ENCODE measurements around the gene ASGR1.

ASGR1 gene

DNA sequence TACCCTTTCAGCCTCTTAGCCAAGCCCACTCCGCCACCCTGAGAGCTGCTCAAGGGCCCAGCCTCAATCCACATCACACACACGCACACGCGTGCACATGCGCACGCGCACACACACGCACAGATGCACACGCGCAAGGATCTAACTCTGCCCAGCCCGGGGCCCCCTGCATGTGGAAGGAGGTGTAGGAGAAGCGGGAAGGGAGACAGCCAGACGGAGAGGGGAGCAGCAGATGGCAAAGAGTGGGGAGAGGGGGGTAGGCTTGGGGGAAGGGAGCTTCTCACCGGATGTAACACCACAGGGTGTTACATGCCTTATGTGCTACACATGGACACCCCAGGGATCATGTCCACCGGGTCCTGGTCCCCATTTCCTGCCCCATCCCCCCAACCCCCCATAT is 25.2 kb upstream of the ASGR1 start:
- Histone ChIP-seq H3K4me3 (ENCODE audit: low read length in 2 of 2) (peak overlapping the region; percentile 68 to 82), H3K9me3 (ENCODE audit: control insufficient read depth in 2 of 2, low read length in 2 of 2) (no peaks in the 10 kb centered on the region), H3K9ac (ENCODE audit: low read length in 2 of 2) (peak overlapping the region in 1 of 2 donors; percentile 61)

DNA sequence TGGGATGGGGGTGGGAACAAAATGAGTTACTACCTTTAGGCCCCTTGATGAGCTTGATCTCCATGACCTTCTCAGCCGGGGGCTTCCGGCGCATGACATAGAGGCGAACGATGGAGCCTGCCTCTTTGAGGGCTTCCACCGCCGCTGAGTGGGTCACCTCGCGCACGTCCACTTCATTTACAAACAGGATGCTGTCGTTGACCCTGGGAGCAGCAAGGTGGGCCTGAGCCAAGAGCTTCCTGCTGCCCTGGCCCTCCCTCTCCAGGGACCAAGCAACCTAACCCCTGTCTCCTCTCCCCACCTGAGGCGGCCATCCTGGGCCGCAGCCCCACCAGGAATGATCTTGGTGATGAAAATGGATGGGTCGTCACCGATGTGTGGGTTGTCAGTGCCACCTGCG is 24.2 kb upstream of the ASGR1 start:
- Histone ChIP-seq H3K36me3 (ENCODE audit: control insufficient read depth in 2 of 2, insufficient read depth in 2 of 2, low read length in 2 of 2) (peaks cover 9 to 17% of the 10 kb centered on the region in 2 donors), H3K4me1 (ENCODE audit: control insufficient read depth, insufficient read depth, low read length) (peaks cover 18% of the 10 kb centered on the region), H3K9me3 (ENCODE audit: control insufficient read depth in 2 of 2, low read length in 2 of 2) (no peaks in the 10 kb centered on the region), H3K9ac (ENCODE audit: low read length in 2 of 2) (no peak overlapping the region), H3K27me3 (ENCODE audit: control insufficient read depth in 1 of 2, insufficient read depth in 2 of 2, low read length in 2 of 2) (no peaks in the 10 kb centered on the region), H3K4me3 (ENCODE audit: low read length in 2 of 2) (no peak overlapping the region), H3K27ac (ENCODE audit: low read length) (no peak overlapping the region)

More for the DNA sequence above, 25.2 kb upstream of the ASGR1 start:
- Histone ChIP-seq H3K27ac (ENCODE audit: low read length) (peak overlapping the region; percentile 69), H3K4me1 (ENCODE audit: control insufficient read depth, insufficient read depth, low read length) (peaks cover 18% of the 10 kb centered on the region), H3K36me3 (ENCODE audit: control insufficient read depth in 2 of 2, insufficient read depth in 2 of 2, low read length in 2 of 2) (peaks cover 9 to 17% of the 10 kb centered on the region in 2 donors), H3K27me3 (ENCODE audit: control insufficient read depth in 1 of 2, insufficient read depth in 2 of 2, low read length in 2 of 2) (no peaks in the 10 kb centered on the region)

DNA sequence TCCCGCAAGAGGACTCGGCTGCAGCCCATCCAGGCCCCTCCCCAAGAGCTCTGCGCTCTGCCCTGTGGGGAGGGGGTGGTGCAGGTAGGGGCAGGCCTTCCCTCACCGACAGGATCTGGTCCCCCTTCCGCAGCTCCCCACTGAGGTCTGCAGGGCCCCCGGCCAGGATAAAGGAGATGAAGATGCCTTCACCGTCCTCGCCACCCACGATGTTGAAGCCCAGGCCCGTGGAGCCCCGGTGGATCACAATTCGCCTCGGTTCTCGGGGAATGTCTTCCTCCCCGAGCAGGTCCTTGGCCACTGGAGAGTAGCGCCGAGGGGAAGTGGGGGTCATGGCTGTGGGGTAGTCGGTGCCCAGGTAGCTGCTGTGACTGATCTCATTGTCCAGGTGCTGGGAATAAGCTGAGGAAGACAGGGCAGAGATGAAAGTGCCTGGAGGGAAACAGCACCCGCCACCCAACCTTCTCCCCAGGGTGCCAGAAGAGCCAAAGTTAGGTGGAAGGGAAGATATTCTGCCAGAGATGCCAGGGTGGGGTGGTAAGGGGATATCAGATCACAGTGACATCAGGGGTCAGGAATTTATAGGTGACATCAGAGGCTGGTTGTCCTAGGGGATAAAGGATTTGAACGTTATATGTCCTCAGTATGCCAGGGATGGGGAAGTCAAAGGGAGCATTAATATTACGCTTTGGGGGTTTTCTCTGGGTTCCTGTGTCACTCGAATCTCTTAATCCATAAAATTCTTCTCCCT is 17.7 kb upstream of the ASGR1 start:
- Histone ChIP-seq H3K4me3 (ENCODE audit: low read length in 2 of 2) (no peak overlapping the region), H3K9ac (ENCODE audit: low read length in 2 of 2) (no peak overlapping the region), H3K4me1 (ENCODE audit: control insufficient read depth, insufficient read depth, low read length) (no peaks in the 10 kb centered on the region), H3K27ac (ENCODE audit: low read length) (no peak overlapping the region), H3K36me3 (ENCODE audit: control insufficient read depth in 2 of 2, insufficient read depth in 2 of 2, low read length in 2 of 2) (peaks cover 35 to 38% of the 10 kb centered on the region in 2 donors), H3K9me3 (ENCODE audit: control insufficient read depth in 2 of 2, low read length in 2 of 2) (no peaks in the 10 kb centered on the region), H3K27me3 (ENCODE audit: control insufficient read depth in 1 of 2, insufficient read depth in 2 of 2, low read length in 2 of 2) (no peaks in the 10 kb centered on the region)

DNA sequence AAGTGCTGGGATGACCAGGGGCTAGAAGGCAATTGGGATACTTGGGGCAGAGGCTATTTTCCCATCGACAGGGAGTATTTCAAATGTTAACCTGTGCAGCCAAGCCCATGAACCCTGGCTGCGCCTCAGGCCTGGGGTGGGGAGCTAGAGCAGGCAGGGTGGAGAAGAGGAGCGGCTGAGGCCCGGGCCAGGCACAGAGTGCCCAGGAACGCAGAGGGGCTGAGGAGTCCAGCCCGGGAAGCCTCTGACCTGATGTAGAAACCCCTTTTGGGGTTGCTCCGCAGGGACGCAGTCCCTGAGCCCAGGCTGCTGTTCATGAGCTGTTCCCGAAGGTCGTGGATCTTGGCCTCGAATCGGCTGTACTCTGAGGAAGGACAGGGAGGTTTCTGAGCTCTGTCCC is 16.8 kb upstream of the ASGR1 start:
- no peaks in the 10 kb centered on the region for H3K4me1 ChIP-seq (ENCODE audit: control insufficient read depth, insufficient read depth, low read length)
- no peak overlapping the region for H3K27ac ChIP-seq (ENCODE audit: low read length)
- H3K9me3 ChIP-seq (ENCODE audit: control insufficient read depth in 2 of 2, low read length in 2 of 2) = no peaks in the 10 kb centered on the region
- H3K9ac ChIP-seq (ENCODE audit: low read length in 2 of 2) = no peak overlapping the region
- H3K27me3 ChIP-seq (ENCODE audit: control insufficient read depth in 1 of 2, insufficient read depth in 2 of 2, low read length in 2 of 2) = no peaks in the 10 kb centered on the region
- peaks cover 35 to 38% of the 10 kb centered on the region in 2 donors for H3K36me3 ChIP-seq (ENCODE audit: control insufficient read depth in 2 of 2, insufficient read depth in 2 of 2, low read length in 2 of 2)
- no peak overlapping the region for H3K4me3 ChIP-seq (ENCODE audit: low read length in 2 of 2)

DNA sequence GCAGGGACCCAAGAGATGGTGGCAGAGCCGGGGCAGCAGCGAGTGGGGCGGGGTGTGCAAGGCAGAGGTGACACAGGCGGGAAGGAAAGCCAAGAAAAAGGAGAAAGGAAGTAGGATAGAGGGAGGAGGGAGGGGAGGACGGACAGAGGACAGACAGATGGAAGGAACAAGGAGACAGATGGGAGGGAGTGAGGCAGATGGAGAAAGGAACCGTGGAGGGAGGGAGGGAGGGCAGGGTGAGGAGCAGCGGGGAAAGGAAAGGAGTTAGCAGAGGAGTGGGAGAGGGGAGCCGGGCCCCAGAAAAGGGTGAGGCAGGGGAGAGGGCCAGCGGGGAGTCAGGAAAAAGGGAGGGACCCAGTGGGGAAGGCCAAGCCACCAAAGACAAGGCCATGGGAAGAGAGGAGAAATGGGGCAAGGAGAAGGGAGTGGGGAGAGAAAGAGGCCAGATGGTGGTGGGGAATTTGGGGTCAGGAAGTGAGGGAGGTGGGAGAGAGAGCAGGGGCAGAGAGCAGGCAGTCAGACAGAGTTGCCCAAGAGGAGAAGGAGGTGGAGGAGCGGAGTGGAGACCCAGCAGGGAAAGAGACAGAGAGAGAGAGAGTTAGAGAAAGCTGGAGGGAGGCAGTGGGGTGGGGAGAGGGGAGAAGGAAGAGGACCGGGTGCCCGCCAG is 13.2 kb upstream of the ASGR1 start:
- peaks cover 35% of the 10 kb centered on the region in 2 donors for H3K36me3 ChIP-seq (ENCODE audit: control insufficient read depth in 2 of 2, insufficient read depth in 2 of 2, low read length in 2 of 2)
- no peak overlapping the region for H3K27ac ChIP-seq (ENCODE audit: low read length)
- no peaks in the 10 kb centered on the region for H3K4me1 ChIP-seq (ENCODE audit: control insufficient read depth, insufficient read depth, low read length)
- no peak overlapping the region for H3K9ac ChIP-seq (ENCODE audit: low read length in 2 of 2)
- H3K27me3 ChIP-seq (ENCODE audit: control insufficient read depth in 1 of 2, insufficient read depth in 2 of 2, low read length in 2 of 2) = no peaks in the 10 kb centered on the region
- no peaks in the 10 kb centered on the region for H3K9me3 ChIP-seq (ENCODE audit: control insufficient read depth in 2 of 2, low read length in 2 of 2)
- H3K4me3 ChIP-seq (ENCODE audit: low read length in 2 of 2) = no peak overlapping the region

DNA sequence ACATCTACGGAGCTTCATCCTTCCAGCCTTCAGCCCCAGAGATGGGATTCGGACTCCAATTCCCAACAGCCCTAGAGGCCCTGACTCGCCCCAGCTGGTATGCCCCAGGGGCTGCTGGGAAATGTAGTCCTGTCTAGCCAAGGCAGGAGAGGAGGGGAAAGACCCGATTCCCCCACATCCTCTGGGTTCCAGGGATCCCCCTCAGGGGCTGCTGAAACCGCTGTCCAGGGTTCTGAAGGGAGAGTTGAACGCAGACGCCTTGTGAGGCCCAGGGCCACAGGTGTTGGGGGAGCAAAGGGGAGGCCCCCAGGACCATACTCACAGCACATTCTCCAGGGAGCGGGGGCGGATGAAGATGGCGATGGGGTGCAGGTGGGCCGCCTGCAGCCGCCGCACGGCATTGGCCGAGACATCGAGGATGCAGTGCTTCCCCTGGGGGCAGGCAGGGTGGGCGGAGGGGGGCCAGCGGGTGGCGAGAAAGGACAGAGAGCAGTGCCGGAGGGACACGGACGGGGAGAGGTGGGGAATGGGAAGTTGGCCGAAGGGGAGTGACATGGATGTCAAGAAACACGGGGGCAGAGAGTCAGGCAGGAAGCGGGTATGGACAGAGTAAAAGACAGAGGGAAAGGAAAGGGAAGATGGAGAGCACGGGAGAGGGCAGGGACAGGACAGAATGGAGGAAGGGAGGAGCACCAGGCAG is 12.6 kb upstream of the ASGR1 start:
- no peak overlapping the region for H3K4me3 ChIP-seq (ENCODE audit: low read length in 2 of 2)
- peaks cover 30% of the 10 kb centered on the region in 2 donors for H3K36me3 ChIP-seq (ENCODE audit: control insufficient read depth in 2 of 2, insufficient read depth in 2 of 2, low read length in 2 of 2)
- H3K4me1 ChIP-seq (ENCODE audit: control insufficient read depth, insufficient read depth, low read length) = no peaks in the 10 kb centered on the region
- no peak overlapping the region for H3K9ac ChIP-seq (ENCODE audit: low read length in 2 of 2)
- H3K9me3 ChIP-seq (ENCODE audit: control insufficient read depth in 2 of 2, low read length in 2 of 2) = no peaks in the 10 kb centered on the region
- H3K27ac ChIP-seq (ENCODE audit: low read length) = no peak overlapping the region
- H3K27me3 ChIP-seq (ENCODE audit: control insufficient read depth in 1 of 2, insufficient read depth in 2 of 2, low read length in 2 of 2) = no peaks in the 10 kb centered on the region

DNA sequence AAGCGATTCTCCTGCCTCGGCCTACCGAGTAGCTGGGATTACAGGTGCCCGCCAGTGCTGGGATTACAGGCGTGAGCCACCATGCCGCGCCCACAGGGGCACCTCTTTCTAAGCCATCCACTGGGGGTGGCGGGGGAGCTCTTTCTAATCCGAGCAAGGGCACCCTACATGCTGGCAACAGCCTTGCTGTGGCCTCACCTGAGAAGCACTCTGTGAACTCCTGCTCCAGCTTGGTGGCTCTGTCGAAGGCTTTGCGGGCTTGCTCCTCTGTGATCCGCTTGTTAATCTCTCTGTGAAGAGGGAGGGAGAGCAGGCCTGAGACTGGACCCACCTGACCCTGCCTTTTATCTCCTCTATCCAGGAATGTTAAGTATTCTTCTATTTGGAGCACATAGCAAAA is 11.9 kb upstream of the ASGR1 start:
- Histone ChIP-seq H3K36me3 (ENCODE audit: control insufficient read depth in 2 of 2, insufficient read depth in 2 of 2, low read length in 2 of 2) (peaks cover 23 to 24% of the 10 kb centered on the region in 2 donors), H3K9me3 (ENCODE audit: control insufficient read depth in 2 of 2, low read length in 2 of 2) (no peaks in the 10 kb centered on the region)

DNA sequence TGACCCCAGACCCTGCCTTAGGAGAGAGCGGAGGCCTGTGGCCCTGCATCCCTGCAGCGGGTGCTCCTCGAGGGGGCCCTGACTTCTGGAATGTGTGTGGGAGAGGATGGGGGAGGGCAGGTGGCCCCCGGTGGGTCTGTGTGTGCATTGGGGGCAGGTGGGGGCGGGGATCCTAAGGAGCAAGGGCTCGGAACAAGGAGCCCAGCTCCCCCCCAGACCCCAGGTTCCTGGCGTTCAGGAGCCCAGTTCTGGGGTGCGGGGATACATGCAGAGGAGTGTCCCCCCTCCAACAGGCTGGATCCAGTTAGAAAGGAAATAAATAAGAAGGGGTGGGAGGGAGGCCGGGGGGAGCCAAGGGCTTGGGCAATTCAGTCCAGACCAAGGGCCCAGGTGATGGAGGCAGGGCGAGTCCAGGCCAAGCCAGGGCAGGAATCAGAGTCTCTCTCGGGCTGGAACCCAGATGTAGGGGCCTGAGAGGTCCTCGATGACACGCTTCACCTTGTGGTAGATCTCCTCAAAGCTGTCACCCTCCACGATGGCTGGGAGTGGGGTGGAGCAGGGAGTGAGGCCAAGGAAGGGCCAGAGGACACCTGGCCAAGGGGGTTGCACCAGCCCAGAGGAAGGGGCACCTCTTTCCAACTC is 11.2 kb upstream of the ASGR1 start:
- Histone ChIP-seq H3K9ac (ENCODE audit: low read length in 2 of 2) (no peak overlapping the region), H3K4me1 (ENCODE audit: control insufficient read depth, insufficient read depth, low read length) (peaks cover 3% of the 10 kb centered on the region), H3K27ac (ENCODE audit: low read length) (no peak overlapping the region), H3K4me3 (ENCODE audit: low read length in 2 of 2) (no peak overlapping the region), H3K27me3 (ENCODE audit: control insufficient read depth in 1 of 2, insufficient read depth in 2 of 2, low read length in 2 of 2) (no peaks in the 10 kb centered on the region), H3K36me3 (ENCODE audit: control insufficient read depth in 2 of 2, insufficient read depth in 2 of 2, low read length in 2 of 2) (peaks cover 17 to 18% of the 10 kb centered on the region in 2 donors), H3K9me3 (ENCODE audit: control insufficient read depth in 2 of 2, low read length in 2 of 2) (no peaks in the 10 kb centered on the region)

More for the DNA sequence above, 11.9 kb upstream of the ASGR1 start:
- H3K4me3 ChIP-seq (ENCODE audit: low read length in 2 of 2) = no peak overlapping the region
- H3K27me3 ChIP-seq (ENCODE audit: control insufficient read depth in 1 of 2, insufficient read depth in 2 of 2, low read length in 2 of 2) = no peaks in the 10 kb centered on the region
- H3K9ac ChIP-seq (ENCODE audit: low read length in 2 of 2) = no peak overlapping the region
- H3K27ac ChIP-seq (ENCODE audit: low read length) = no peak overlapping the region
- peaks cover 3% of the 10 kb centered on the region for H3K4me1 ChIP-seq (ENCODE audit: control insufficient read depth, insufficient read depth, low read length)

DNA sequence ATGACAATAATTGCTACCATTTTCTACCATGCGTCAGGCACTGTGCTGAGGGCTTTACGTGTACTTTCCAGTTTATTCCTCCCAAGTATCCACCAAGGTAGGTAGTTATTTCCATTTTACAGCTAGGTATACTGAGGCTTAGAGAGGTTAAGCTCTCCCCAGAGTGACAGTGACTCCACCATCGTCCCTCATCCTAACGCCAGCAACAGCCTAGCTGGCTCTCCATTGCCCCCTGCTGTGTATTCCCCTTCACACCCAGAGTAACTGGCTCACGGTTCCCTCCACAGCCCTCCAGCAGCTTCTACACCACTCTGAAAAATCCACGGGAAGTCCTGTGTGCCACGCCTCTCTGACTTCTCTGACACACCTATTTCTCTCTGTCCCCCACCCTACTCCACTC is 7.1 kb upstream of the ASGR1 start:
- H3K4me1 ChIP-seq (ENCODE audit: control insufficient read depth, insufficient read depth, low read length) = peaks cover 3% of the 10 kb centered on the region
- no peaks in the 10 kb centered on the region for H3K27me3 ChIP-seq (ENCODE audit: control insufficient read depth in 1 of 2, insufficient read depth in 2 of 2, low read length in 2 of 2)
- H3K9me3 ChIP-seq (ENCODE audit: control insufficient read depth in 2 of 2, low read length in 2 of 2) = no peaks in the 10 kb centered on the region
- H3K4me3 ChIP-seq (ENCODE audit: low read length in 2 of 2) = no peak overlapping the region
- no peak overlapping the region for H3K9ac ChIP-seq (ENCODE audit: low read length in 2 of 2)
- H3K27ac ChIP-seq (ENCODE audit: low read length) = no peak overlapping the region
- H3K36me3 ChIP-seq (ENCODE audit: control insufficient read depth in 2 of 2, insufficient read depth in 2 of 2, low read length in 2 of 2) = no peaks in the 10 kb centered on the region

DNA sequence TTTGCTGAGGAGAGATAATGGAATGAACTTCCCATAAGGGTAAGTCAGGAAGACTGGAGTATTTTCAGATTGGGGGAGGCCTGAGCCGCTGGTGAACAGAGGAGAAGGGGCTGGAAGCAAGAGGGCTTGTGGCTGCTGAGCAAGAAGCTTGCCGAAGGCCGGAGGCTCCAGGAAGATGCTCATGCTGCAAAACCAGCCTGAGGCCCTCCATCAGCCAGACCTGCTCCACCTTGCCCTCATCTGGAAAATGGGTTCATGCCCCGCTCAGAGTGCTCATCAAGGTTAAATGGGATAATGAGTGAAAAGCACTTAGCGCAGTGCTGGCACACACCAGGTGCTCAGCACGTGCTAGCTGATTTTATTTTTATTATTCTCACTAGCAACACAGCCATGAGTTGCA is 5.5 kb upstream of the ASGR1 start:
- Histone ChIP-seq H3K27me3 (ENCODE audit: control insufficient read depth in 1 of 2, insufficient read depth in 2 of 2, low read length in 2 of 2) (no peaks in the 10 kb centered on the region), H3K9ac (ENCODE audit: low read length in 2 of 2) (no peak overlapping the region), H3K9me3 (ENCODE audit: control insufficient read depth in 2 of 2, low read length in 2 of 2) (no peaks in the 10 kb centered on the region), H3K4me3 (ENCODE audit: low read length in 2 of 2) (no peak overlapping the region), H3K4me1 (ENCODE audit: control insufficient read depth, insufficient read depth, low read length) (peaks cover 3% of the 10 kb centered on the region), H3K27ac (ENCODE audit: low read length) (no peak overlapping the region), H3K36me3 (ENCODE audit: control insufficient read depth in 2 of 2, insufficient read depth in 2 of 2, low read length in 2 of 2) (no peaks in the 10 kb centered on the region)

Measured in stomach smooth muscle (tissue), 2 donors.